Central memory CD4-positive, alpha-beta T cell (primary cell): ENCODE data around the gene PCNX1.
"Not testable (repeated sequence)": the region's sequence is repeated elsewhere in the genome, so short reads cannot be mapped to it uniquely, and the experiment has no call there.

Source experiments
- DNase-seq: peaks from one replicate; pipeline ENCODE4 v3.0.0; 2022

Gene PCNX1

DNA sequence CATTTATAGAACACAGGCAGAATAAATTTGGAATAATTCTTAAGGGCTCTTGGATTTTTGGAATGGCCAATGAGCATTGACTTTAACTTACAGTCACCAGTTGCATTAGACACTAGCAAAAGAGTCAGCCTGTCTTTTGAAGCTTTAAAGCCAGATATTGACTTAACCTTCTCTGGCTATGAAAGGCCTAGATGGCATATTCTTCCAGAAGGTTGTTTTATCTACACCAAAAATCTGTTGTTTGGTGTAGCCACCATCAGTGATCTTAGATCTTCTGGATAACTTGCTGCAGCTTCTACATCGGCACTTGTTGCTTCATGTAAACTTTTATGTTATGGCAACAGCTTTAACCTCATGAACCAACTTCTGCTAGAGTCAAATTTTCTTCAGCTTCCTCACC is 10.4 kb downstream of the PCNX1 start:
- peak; percentile 28 for DNase-seq

DNA sequence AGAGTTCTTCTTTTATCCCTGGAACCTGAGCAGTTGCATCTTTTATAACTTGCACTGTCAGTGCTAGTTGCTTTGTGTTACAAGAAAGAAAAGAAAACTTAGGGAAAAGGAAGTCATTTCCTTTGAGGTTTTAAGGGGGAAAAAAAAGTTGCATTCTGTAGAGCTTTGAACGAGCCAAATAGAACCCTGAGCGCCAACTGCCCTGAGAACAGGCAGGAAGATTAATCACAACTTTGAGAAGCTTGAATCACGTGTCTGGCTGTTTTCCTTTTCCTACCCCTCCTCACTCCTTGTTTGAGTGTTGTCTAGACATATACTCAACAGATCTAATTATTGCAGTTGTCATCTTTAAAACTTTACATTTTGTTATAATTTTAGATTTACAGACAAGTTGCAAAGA is 12.5 kb downstream of the PCNX1 start:
- no peak for DNase-seq

DNA sequence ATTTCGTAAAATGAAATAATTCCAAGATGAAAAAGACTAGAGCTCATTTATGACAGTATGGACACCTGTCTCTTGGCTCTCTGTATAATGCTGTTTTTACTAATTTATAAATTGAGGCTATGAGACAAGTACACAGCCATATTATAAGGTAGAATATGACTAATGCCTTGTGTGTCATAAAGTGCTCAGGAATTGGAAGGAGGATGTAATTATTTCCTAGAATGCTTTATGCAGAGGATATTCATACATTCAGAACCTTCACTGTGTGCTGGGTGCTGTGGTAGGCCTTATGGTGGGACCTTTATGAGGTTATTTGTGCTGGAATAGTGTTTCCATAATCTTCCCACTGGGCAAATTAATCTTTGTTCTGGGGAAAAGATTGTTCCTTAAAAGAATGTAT is 13.3 kb downstream of the PCNX1 start:
- no peak for DNase-seq

DNA sequence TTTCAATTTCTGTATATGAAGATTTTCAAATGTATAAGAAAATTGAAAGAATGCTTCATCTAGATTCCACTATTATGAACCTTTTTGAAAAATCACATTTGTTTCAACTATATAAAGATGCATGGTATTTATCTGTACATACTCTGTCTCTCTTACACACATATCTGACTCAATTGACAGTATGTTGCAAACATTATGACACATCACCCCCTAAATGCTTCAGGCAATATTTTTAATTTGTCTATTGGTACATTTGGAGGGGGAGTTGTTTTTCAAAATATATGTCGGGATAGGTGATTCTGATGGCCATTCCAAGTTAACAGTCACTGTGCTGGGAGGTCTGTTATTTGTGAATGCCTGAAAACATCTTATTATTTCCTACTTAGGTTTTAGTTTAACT is 14.4 kb downstream of the PCNX1 start:
- no peak for DNase-seq

DNA sequence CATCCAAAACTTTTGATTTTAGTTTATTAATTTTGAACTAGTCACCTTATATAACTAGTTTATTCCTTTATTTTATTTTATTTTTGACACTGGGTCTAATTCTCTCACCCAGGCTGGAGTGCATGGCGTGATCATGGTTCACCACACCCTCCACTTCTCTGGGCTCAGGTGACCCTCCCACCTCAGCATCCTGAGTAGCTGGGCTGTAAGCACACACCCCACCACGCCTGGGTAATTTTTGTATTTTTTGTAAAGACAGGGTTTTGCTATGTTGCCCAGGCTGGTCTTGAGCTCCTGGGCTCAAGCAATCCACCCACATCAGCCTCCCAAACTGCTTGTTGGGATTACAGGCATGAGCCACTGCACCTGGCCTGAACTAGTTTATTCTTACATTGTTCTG is 17.3 kb downstream of the PCNX1 start:
- no peak for DNase-seq

DNA sequence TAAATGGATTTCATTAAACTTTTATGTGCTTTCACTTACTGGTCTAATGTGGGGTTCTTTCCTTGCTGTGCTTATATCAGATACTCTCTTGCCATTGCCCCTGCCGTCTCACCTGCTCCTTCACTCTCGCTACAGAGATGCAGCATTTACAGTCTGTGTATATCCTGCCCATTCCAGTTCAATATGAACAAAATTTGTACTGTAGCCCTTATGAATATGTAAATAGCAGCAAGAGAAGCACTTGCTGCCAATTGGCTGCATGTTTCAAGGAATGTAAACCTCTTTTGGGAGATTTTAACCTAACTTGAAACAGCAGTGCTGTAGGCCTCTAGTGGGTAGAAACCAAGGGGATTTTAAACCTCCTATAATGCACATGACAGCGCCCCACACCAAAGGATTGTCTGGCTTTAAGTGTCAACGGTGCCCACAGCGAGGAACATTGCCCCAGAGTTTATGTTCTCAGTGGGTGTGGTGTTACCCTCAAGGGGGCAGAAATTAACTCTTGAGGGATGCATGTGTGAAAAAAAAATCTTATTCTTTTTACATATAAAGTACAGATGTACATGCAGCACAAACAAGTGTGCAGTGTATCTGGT is 19.1 kb downstream of the PCNX1 start:
- DNase-seq: no peak

DNA sequence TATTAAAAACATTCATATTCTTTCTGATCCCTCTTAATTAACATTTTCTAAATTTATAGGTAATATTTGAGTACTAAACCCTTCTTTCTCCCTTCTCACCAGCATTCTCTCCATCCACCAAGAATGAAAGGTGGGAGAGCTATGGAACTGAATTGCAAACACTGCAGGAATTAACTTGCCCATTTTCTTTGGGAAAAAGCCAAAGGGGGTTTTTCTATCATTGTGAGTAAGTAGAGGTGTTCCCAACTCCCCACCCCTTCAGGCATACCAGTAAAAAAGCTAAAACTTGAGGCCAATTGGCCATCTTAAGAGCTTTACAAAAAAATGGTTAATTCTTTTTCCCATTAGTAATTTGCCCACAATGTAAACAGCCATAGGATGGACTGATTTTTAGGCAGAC is 23.7 kb downstream of the PCNX1 start:
- DNase-seq: no peak

DNA sequence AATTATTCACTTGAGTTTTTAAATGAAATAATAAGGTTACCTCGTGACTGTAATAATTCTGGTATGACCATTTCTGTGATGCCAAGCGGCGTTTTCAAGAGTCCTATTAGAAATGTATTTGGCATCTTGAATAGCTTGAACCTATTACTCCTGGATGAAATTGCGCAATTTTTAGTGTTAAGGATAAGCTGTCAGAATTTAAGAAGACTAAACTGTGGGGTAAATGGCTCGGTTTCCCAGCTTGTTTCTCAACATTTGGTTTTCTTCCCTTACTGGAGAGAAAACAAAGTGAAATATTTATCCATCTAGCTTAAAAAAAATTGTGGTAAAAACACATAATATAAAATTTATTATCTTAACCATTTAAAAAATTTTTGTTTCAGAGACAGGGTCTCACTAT is 26.8 kb downstream of the PCNX1 start:
- no peak for DNase-seq

DNA sequence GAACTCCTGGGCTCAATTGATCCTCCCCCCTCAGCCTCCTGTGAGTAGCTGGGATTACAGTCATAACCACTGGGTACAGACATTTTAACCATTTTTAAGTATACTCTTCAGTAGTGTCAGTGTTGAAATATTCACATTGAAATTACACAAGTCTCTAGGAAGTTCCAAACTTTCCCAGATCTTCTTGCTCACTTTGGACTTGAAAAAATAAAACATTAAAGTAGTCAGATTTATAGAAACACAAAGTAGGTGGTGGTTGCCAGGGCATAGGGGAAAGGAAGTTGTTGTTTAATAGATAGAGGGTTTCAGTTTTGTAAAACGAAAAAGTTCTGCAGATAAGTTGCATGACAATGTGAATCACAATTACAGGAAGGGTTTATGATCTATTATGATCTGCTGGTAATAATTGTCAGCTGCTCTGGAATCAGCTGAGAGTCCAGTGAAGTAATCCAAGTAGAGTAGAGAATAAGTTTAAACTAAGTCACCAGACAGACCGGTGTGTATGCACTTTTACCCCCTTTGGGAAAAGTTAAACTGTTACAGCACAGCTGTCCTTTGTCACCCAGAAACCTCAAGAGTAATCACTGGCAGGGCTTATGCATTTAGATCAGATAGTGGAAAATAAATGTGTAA is 27.4 kb downstream of the PCNX1 start:
- DNase-seq: no peak

DNA sequence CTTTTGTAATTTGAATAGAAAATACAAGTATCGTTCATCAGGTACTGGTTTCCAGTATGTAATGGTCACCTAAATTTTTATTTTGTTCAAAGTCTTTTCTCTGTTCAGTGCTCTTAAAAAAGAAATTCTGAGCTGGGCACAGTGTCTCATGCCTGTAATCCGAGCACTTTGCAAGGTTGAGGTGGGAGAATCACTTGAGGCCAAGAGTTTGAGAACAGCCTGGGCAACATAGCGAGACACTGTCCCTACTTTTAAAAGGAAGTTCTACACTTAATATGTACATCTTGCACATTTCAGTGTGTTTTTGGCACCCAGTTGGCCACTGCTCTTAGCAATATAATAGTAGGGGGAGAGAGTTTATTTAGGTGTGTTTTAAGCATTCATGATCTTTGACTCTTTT is 27.9 kb downstream of the PCNX1 start:
- no peak for DNase-seq

DNA sequence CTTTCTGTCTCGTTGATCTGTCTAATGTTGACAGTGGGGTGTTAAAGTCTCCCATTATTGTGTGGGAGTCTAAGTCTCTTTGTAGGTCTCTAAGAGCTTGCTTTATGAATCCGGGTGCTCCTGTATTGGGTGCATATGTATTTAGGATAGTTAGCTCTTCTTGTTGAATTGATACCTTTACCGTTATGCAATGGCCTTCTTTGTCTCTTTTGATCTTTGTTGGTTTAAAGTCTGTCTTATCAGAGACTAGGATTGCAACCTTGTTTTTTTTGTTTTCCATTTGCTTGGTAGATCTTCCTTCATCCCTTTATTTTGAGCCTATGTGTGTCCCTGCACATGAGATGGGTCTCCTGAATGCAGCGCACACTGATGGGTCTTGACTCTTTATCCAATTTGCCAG is 32.4 kb downstream of the PCNX1 start:
- DNase-seq: not testable (repeated sequence)

DNA sequence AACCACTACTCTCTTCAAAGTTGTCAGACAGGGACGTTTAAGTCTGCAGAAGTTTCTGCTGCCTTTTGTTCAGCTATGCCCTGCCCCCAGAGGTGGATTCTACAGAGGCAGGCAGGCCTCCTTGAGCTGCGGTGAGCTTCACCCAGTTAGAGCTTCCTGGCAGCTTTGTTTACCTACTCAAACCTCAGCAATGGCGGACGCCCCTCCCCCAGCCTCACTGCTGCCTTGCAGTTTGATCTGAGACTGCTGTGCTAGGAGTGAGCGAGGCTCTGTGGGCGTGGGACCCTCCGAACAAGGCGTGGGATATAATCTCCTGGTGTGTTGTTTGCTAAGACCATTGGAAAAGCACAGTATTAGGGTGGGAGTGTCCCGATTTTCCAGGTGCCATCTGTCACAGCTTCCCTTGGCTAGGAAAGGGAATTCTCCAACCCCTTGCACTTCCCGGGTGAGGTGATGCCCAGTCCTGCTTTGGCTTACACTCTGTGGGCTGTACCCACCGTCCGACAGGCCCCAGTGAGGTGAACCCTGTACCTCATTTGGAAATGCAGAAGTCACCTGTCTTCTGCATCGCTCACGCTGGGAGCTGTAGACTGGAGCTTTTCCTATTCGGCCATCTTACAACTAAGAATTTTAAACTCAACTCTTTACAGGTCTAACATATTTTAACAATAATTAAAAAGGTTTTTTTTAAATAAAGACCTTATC is 34.5 kb downstream of the PCNX1 start:
- peak; percentile 85 for DNase-seq

DNA sequence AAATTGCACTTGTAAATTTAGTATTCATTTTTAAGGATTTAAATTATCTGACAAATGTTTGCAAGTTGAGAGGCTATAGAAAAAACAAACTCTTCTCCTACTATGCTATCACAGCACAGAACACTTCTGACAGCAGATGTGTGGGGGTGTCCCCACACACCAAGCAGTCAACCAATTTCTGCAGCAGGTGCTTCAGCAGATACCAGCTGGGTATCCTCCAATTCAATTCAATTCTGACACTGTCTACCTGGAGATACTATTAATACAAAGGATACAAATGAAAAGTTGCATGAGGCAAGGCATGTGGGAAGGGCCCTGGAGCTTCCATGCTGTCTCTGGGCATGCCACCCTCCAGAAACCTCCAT is 35.1 kb downstream of the PCNX1 start:
- DNase-seq: no peak

DNA sequence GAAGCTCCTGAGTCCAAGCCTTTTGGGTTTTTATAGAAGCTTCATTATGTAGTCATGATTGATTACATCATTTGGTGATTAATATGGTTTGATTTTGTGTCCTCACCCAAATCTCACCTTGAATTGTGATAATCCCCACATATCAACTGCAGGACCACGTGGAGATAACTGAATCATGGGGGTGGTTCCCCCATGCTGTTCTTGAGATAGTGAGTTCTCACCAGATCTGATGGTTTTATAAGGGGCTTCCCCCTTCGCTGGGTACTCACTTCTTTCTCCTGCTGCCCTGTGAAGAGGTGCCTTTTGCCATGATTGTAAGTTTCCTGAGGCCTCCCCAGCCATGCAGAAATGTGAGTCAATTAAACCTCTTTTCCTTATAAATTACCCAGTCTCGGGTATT is 35.5 kb downstream of the PCNX1 start:
- DNase-seq: not testable (repeated sequence)

DNA sequence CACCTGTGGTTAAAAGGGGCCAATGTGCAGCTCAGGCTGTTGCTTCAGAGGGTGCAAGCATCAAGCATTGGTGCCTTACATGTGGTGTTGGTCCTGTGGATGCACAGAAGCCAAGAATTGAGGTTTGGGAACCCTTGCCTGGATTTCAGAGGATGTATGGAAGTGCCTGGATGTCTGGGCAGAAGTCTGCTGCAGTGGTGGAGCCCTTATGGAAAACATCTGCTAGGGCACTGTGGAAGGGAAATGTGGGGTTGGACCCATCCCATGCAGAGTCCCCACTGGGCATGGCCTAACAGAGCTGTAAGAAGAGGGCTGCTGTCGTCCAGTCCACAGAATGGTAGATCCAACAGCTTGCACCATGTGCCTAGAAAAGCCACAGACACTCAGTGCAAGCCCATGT is 36.6 kb downstream of the PCNX1 start:
- no peak for DNase-seq

DNA sequence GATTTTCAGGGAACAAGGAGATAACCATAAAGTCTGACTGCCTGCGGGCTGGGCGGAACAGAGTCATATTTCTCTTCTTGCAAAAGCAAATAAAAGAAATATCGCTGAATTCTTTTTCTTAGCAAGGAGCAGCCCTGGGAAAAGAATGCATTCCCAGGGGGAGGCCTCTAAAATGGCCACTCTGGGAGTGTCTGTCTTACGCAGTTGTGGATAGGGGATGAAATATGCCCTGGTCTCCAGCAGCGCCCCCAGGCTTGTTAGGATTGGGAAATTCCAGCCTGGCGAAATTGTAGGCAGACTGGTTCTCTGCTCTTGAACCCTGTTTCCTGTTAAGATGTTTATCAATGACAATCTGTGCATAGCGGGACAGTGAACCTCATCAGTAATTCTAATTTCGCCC is 40.5 kb downstream of the PCNX1 start:
- no peak for DNase-seq

DNA sequence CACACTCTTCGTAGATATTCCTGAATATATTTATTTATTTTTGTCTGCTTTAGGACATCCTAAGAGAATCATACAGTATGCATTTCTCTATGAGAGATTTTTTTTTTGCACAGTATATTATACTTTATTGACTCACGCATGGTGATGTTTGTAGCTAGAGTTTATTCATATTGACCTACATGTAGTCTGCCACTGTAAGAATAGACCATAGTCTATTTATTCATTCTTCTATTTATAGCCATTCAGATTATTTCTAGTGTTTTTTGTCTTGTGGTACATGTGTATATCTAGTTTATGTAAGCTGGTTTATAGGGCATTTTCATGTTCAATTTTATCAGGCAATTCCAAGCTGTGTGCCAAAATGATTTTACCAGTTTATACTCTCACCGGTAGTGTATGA is 45.2 kb downstream of the PCNX1 start:
- no peak for DNase-seq

DNA sequence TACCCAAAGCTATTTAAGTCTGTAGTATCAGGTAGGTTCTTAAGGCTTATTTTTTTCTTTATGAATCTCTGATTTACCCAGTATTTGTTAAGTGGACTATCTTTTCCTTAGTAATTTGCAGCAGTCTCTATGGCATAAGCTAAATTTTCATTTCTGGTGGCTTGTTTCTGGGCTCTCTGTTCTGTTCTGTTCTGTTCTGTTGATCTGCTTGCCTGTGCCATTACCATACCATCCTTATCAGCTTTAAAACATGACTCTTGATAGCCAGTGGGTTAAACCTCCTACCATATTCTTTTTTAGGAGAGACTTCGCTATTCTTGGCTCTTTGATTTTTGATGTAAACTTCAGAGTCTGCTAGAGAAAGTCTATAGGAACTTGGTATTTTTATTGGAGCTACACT is 46.8 kb downstream of the PCNX1 start:
- no peak for DNase-seq

DNA sequence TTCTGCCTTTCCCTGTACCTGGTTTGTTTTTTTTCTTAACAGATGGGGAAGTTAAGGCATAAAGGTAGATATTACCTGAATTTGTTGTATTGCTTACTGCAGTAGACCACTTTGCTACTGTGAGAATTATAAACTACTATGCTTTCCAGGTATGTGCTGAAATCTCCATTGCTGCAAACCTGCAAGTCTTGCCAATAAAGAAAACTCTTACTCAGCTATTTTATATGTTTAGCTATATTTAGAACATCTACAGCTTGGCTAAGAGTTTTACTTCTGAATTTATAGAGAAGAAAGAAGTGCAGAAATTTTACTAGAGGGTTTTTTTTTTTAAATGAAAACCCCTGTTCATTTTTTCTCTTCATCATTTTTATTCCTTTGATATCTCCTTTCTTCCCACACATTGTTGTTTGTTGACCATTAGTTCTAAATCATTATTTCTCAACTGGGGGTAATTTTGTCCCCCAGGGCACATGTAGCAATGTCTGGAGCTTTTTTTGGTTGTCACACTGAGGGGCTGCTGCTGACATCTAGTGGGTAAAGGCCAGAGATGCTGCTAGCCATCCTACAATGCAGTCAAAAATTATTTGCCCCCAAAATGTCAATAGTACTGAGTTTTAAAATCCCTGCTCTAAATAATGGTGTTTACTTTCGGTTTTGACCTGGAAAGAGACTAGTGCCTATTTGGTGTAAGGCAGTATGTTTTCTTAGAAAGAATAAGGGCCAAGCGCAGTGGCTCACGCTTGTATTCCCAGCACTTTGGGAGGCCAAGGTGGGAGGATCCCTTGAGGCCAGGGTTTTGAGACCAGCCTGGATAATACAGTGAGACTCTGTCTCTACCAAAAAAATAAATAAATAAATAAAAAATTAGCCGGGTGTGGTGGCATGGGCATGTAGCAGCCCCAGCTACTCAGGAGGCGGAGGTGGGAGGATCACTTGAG is 48.6 kb downstream of the PCNX1 start:
- peak; percentile 53 for DNase-seq

DNA sequence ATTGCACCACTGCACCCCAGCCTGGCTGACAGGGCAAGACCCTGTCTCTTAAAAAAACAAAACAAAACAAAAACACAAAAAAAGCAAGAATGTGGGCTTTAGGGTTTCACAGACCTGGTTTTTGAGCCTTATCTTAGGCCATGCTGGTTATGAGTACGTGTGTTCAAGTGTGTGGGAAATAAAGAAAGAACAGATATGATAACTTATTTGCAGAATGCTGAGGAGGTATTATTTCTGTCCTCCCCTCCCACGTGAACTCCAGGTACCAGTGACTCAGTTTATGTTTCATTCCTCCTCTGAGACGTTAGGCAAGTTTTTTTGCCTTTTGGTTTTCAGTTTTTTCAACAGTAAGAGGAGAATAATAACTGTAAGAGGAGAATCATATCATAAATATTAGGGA is 49.3 kb downstream of the PCNX1 start:
- no peak for DNase-seq

DNA sequence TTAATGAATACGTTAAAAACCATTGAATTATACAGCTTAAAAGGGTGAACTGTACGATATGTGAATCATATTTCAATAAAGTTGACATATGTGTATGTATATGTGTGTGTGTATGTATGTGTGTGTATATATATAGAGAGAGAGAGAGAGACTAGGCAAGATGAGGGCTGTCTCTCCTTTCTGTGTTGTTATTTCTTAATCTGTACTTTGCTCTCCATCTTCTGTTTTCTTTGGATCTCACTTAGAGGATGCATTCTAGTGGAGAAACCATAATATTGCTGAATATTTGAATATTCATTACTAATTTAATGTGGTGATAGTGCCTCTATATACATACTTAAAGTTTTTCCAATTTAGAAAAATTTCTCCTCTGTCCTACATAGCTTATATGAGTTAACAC is 50.5 kb downstream of the PCNX1 start:
- no peak for DNase-seq

DNA sequence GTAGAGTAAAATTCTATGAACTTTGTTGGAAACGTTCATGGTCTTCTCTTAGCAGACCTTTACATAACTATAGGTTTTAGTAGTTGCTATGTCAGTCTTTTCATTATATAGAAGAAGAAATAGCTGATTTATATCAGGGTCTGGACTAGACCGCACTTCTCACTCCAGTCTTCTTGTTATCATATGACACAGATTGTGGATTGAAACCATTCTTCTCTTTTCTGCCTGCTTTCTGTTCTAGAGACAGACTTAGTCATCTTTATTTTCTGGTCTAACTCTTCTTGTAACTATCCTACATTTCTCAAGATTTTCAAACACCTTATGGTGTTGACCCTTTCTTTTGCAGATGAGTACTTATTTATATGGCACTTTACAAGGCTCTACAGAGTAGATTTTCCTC is 55.7 kb downstream of the PCNX1 start:
- DNase-seq: no peak

DNA sequence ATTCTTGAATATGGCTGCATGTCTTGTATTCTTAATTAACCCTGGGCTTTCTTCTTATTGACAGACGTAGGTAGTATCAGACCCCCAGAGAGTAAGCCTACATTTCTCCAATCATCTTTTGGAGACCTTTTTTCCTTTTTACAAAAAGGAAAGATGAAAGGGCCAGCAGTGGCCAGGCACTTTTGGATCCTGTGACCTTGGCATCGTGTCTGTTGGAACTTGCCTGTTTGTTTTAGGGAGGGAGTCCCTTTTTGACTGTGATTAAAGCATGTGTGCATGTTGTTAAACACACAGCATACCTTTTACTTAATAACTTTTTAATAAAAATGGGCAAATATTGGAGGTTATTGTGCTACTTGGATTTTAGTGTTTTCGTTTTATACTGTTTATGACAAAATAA is 57.2 kb downstream of the PCNX1 start:
- DNase-seq: no peak

DNA sequence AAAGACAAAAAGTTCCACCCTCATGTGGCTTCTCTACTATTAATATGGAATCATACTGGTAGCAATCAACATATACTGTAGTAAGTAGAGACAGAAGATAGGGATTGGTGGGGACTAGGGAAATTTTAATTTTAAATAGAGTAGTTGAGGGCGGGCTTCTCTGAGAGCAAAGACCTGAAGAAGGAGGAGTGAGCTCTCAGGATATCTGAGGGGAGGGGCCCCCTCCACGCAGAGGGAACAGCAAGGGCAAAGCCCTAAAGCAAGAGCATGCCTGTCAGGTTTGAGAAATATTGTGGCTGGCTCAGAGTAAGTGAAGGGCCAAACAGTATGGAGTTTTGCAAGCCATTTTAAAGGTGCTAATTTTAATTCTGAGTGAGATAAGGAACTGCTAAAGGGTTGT is 64.3 kb downstream of the PCNX1 start:
- no peak for DNase-seq
